BE2C (cell line): ENCODE results near the gene PLEKHS1.

ENCODE experiments used
- DNase-seq: peaks from one replicate; pipeline ENCODE4 v3.0.0-alpha.2; 2020
- H3K27me3 ChIP-seq: fragments of 250-450 bp; sonication (Bioruptor Pico); 2 replicates; pipeline ENCODE4 v1.5.1; 2020; ENCODE audit warnings: mild to moderate bottlenecking
- H3K36me3 ChIP-seq: fragments of 250-450 bp; sonication (Bioruptor Pico); 2 replicates; pipeline ENCODE4 v1.5.1; 2020; ENCODE audit warnings: mild to moderate bottlenecking
- H3K4me1 ChIP-seq: fragments of 250-450 bp; sonication (Bioruptor Pico); 2 replicates; pipeline ENCODE4 v1.5.1; 2020
- H3K4me3 ChIP-seq: 2 replicates; pipeline ENCODE4 v1.5.1; 2011; ENCODE audit warnings: low read depth, low read length
- H3K9me3 ChIP-seq: fragments of 250-450 bp; sonication (Bioruptor Pico); 2 replicates; pipeline ENCODE4 v1.5.1; 2020
- TF ChIP-seq, protein P1 (sequence below): IDR thresholded peaks from 2 replicates; pipeline ENCODE4 v1.5.1; 2012; ENCODE audit warnings: mild to moderate bottlenecking, low read depth, low read length

The PLEKHS1 gene

GRCh38 chr10:113735913-113736312, 15.6 kb upstream of the PLEKHS1 start:
- no peak overlapping the region for H3K4me3 ChIP-seq
- no peaks in the 10 kb centered on the region for H3K4me1 ChIP-seq
- no peak for DNase-seq
- TF ChIP-seq, protein P1, sequence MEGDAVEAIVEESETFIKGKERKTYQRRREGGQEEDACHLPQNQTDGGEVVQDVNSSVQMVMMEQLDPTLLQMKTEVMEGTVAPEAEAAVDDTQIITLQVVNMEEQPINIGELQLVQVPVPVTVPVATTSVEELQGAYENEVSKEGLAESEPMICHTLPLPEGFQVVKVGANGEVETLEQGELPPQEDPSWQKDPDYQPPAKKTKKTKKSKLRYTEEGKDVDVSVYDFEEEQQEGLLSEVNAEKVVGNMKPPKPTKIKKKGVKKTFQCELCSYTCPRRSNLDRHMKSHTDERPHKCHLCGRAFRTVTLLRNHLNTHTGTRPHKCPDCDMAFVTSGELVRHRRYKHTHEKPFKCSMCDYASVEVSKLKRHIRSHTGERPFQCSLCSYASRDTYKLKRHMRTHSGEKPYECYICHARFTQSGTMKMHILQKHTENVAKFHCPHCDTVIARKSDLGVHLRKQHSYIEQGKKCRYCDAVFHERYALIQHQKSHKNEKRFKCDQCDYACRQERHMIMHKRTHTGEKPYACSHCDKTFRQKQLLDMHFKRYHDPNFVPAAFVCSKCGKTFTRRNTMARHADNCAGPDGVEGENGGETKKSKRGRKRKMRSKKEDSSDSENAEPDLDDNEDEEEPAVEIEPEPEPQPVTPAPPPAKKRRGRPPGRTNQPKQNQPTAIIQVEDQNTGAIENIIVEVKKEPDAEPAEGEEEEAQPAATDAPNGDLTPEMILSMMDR = no peak
- H3K36me3 ChIP-seq = no peaks in the 10 kb centered on the region
- H3K9me3 ChIP-seq = no peaks in the 10 kb centered on the region
- H3K27me3 ChIP-seq = peaks cover 8% of the 10 kb centered on the region; the same call in 1 of the 2 replicates

DNA sequence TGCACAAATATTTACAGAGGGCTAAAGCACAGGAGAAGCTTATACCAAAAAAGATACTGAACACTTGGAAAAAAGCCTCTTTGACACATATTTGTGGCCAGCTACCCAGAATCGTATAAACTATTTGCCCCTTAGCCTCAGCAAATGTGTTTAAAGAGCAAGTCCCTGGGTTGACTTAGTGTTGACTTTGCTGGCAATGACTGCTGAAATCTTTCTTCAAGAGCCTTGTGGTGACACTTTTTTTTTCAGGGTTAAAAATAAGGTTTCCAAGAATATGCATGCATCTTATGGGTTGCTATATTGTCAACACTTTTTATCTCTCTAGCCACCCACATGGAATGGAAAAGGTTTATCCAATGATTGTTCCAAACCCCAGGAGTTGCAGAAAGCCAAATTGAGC, 14.9 kb upstream of the PLEKHS1 start:
- no peaks in the 10 kb centered on the region for H3K36me3 ChIP-seq
- H3K9me3 ChIP-seq = no peaks in the 10 kb centered on the region
- no peaks in the 10 kb centered on the region for H3K4me1 ChIP-seq
- no peak for DNase-seq
- H3K4me3 ChIP-seq = no peak overlapping the region
- peaks cover 8% of the 10 kb centered on the region; the same call in 1 of the 2 replicates for H3K27me3 ChIP-seq
- TF ChIP-seq, protein P1 = no peak

DNA sequence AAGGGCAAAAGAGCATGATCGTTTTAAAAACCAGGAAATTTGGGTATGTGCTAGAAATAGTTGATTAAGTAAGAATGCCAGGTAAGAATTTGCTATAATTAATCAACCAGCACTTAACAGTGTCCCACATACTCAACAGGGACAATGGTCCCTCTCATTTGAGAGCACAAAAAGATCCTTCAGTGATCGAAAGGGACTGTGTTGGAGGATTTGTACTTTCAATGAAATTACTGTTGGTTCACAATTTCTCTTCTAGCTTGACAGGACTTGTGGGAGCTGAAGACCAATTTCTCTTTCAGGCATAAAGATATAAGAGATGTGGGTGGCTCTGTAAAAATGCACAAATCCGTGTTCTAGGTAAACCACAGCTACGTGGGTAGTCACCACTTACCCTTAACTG, 12.5 kb upstream of the PLEKHS1 start:
- Histone ChIP-seq H3K27me3 (peaks cover 9% of the 10 kb centered on the region; the same call in 1 of the 2 replicates), H3K4me1 (no peaks in the 10 kb centered on the region), H3K36me3 (no peaks in the 10 kb centered on the region), H3K4me3 (no peak overlapping the region), H3K9me3 (no peaks in the 10 kb centered on the region)
- no peak for DNase-seq
- TF ChIP-seq, protein P1 = no peak

GRCh38 chr10:113739577-113739976, 11.9 kb upstream of the PLEKHS1 start:
- Histone ChIP-seq H3K27me3 (peaks cover 10% of the 10 kb centered on the region; the same call in 1 of the 2 replicates), H3K36me3 (no peaks in the 10 kb centered on the region), H3K4me3 (no peak overlapping the region), H3K9me3 (no peaks in the 10 kb centered on the region), H3K4me1 (no peaks in the 10 kb centered on the region)
- DNase-seq = no peak
- TF ChIP-seq, protein P1 = no peak

DNA sequence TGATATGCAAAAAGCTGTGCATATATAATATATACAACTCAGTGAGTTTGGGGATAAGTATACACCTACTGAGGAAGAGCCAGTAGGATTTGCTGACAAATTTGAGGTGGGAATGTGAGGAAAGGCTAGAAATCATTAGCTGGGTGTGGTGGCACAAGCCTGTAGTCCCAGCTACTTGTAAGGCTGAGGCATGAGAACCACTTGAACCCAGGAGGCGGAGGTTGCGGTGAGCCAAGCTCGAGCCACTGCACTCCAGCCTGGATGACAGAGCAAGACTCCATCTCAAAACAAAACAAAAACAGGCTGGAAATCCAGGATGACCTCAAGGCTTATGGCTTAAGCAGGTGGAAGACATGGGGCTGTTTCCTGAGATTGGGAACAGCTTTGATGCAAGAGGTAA, 10.6 kb upstream of the PLEKHS1 start:
- DNase-seq = no peak
- Histone ChIP-seq H3K4me3 (no peak overlapping the region), H3K4me1 (no peaks in the 10 kb centered on the region), H3K36me3 (no peaks in the 10 kb centered on the region), H3K9me3 (no peaks in the 10 kb centered on the region), H3K27me3 (peaks cover 10% of the 10 kb centered on the region; the same call in 1 of the 2 replicates)
- TF ChIP-seq, protein P1 = no peak

GRCh38 chr10:113742466-113742865, 9.0 kb upstream of the PLEKHS1 start:
- no peaks in the 10 kb centered on the region for H3K4me1 ChIP-seq
- no peak overlapping the region for H3K4me3 ChIP-seq
- peaks cover 8% of the 10 kb centered on the region; the same call in 1 of the 2 replicates for H3K27me3 ChIP-seq
- TF ChIP-seq, protein P1 = no peak
- DNase-seq = no peak
- no peaks in the 10 kb centered on the region for H3K36me3 ChIP-seq
- no peaks in the 10 kb centered on the region for H3K9me3 ChIP-seq
